Memory B cell (primary cell): ENCODE data around the gene CRTC2.

Source experiments
- ATAC-seq: fragments of 150-1000 bp; cut with Tn5 transposase; 2 replicates; pipeline ENCODE4 v1.10.0; 2021; ENCODE audit warnings: low read depth, mild to moderate bottlenecking, moderate library complexity
- DNase-seq, 2 donors: peaks; one replicate each; pipeline ENCODE4 v3.0.0; 2022; ENCODE audit warnings: low spot score in 2 of 2
- H3K27ac Mint-ChIP-seq: one replicate; pipeline ENCODE4 v1.8.0; 2022; ENCODE audit warnings: mild to moderate bottlenecking, moderate library complexity, mixed read lengths
- H3K27me3 Mint-ChIP-seq: one replicate; pipeline ENCODE4 v1.8.0; 2022; ENCODE audit warnings: mixed read lengths
- H3K36me3 Mint-ChIP-seq: one replicate; pipeline ENCODE4 v1.8.0; 2022; ENCODE audit warnings: mild to moderate bottlenecking, mixed read lengths
- H3K4me1 Mint-ChIP-seq: one replicate; pipeline ENCODE4 v1.8.0; 2022; ENCODE audit warnings: mixed read lengths
- H3K4me3 Mint-ChIP-seq: one replicate; pipeline ENCODE4 v1.8.0; 2022; ENCODE audit warnings: mild to moderate bottlenecking, moderate library complexity, mixed read lengths
- H3K9me3 Mint-ChIP-seq: one replicate; pipeline ENCODE4 v1.8.0; 2022; ENCODE audit warnings: mixed read lengths

CRTC2 gene

DNA sequence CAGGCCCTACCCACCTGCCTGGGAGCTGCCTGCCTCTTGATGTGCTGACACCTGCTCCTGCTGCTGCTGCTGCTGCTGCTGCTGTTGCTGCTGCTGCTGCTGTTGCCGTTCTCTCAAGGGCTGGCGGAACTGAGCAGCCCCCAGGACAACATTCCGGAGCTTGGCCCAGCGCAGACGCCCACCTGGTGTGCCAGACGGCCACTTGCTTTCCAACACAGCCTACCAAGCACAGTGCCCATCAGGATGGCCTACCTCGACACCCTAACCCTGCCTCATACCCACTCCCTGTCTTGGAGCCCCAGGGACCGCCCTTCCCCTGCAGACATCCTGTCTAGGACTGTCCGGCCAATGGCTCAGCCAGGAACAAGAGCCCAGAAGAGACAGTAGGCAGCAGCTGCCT lies 23.7 kb downstream of the CRTC2 start:
- Mint-ChIP-seq H3K9me3 (no peaks in the 10 kb centered on the region), H3K27me3 (no peaks in the 10 kb centered on the region), H3K27ac (peak overlapping the region; percentile 64), H3K36me3 (peaks cover 43% of the 10 kb centered on the region), H3K4me3 (no peak overlapping the region), H3K4me1 (peaks cover 1% of the 10 kb centered on the region)
- ATAC-seq (no peak), DNase-seq (no peak)

DNA sequence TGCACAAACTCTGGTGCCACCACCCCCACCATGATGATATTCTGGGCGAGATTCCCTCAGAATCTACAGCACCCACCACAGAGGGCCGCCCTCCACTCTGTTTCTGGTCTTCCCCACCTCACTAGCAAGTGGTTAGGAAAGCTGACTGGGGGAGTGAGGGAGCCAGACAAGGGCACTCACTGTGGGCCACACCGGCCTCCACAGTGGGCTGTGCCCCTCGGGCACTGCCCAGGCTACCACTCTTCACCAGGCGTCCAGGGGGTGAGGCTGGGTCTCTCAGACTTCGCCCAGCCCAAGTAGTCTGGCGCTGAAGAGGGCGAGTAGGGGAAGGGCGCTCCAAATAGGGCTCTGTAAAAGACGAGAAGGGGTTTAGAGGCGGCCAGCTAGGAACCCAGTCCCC lies 24.5 kb downstream of the CRTC2 start:
- Mint-ChIP-seq H3K36me3 (peaks cover 38% of the 10 kb centered on the region), H3K4me3 (no peak overlapping the region), H3K27me3 (no peaks in the 10 kb centered on the region), H3K4me1 (no peaks in the 10 kb centered on the region), H3K9me3 (no peaks in the 10 kb centered on the region), H3K27ac (no peak overlapping the region)
- ATAC-seq (no peak), DNase-seq (no peak)

DNA sequence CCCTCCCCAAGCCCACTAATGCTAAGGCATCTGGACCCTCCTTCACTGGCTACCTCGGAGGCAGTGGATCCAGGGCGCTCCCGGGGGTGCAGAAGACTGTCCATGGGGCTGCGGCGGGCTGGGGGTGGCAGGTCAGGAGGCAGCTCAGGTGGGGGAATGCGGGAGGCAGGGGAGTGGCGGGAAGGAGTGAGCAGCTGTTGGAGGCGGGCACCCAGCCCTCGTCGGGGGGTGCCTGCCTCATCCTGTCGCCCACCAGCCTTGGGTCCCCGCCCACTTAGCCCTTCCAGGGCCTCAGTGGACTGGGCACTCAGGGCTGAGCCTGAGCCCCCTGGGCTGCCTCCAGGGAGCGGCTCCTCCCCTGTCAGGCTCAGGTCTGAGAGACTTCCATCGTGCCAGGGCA lies 25.0 kb downstream of the CRTC2 start:
- no peak overlapping the region for H3K27ac Mint-ChIP-seq
- no peaks in the 10 kb centered on the region for H3K4me1 Mint-ChIP-seq
- peaks cover 38% of the 10 kb centered on the region for H3K36me3 Mint-ChIP-seq
- H3K4me3 Mint-ChIP-seq = no peak overlapping the region
- no peaks in the 10 kb centered on the region for H3K9me3 Mint-ChIP-seq
- ATAC-seq = no peak
- DNase-seq = no peak
- H3K27me3 Mint-ChIP-seq = no peaks in the 10 kb centered on the region

DNA sequence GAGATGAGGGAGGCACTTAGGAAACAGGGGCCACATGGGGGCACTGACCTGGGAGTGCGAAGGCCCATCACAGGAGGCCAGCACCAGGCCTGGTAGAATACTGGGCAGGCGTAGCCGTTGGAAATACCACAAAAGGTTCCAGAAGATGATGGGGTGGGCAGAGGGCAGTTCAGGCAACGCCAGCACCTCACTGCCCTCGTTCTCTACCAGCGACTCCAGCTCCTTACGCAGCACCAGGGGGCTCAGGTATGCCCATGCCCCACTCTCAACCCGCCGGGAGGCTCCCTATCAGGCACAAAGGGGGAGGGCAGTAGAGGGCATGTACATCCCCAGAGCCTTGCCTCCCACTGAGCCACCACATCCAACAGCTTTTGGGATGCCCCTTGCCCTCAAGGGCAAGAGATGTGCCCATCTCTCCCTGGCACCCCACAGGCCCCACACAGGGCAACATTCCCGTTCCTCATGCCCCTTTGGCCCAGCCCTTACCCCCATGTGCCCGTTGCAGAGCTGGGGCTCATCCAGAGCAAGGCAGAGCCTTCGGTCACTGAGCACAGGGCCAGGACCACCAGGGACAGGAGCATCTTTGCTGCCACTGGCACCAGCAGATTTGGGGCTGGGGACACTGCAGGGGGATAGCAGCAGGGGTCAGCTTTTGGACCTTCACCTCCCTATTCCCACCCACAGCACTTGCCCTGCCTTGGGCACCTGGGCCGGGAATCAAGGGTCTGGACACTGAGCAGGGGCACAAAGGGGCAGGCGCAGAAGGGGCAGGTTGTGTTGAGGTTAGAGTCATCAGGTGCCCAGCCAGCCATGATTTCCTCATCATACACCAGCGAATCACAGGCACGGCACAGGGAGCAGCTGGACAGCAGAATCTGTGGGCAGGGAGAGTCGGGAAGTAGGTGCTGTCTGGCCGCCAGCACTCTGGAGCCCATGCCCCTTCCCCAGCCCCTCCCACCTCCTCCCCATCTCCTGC lies 26.0 kb downstream of the CRTC2 start:
- Mint-ChIP-seq H3K27ac (peak overlapping the region; percentile 24), H3K4me1 (no peaks in the 10 kb centered on the region), H3K36me3 (peaks cover 34% of the 10 kb centered on the region)

DNA sequence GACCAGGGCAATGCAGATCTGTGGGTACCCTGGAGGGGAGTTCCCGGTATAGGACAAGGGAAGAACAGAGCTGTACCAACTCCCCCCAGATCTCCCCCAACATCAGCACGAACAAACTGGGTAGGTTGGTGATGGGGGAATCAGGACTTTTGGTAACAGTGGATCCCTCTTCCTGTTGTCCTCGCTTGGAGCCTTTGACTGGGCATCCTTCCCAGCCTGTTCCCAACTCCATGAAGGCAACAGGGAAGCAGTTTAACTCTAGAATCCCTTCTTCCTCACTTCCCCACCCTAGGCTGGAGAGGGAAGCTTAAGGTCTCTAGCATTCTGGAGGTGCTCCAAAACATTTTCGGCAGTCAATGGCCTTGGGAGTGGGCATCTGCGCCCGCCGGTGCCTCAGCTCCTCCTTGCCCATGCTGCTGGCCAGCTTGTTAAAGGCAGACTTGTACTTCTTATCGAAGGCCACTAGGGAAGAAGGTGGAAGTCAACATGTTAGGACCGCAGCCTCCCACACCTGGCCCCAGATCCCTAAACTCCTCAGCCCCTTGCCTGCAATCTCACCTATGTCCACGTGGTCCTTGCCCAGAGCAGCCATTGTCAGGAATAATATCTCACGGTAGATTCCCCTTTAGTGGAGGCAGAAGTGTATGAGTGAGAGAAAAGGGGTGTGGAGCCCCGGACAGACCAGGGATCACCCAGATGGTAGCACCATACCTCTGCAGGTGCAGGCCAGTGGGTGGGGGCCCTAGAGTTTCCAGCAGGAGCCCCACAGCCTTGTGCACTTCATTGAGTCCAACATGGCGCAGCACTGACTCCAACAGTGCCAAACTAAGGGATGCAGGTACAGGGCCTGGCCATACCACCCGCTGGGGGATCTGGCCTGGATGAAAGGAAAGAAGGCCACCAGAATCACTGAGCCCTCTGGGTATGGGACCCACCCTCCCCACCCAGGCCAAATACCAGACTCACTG lies 28.1 kb downstream of the CRTC2 start:
- Mint-ChIP-seq H3K27ac (peak overlapping the region; percentile 24), H3K4me1 (peaks cover 3% of the 10 kb centered on the region), H3K4me3 (no peak overlapping the region), H3K36me3 (peaks cover 22% of the 10 kb centered on the region), H3K27me3 (no peaks in the 10 kb centered on the region), H3K9me3 (no peaks in the 10 kb centered on the region)
- DNase-seq (no peak), ATAC-seq (no peak)

More for the DNA sequence above, 26.0 kb downstream of the CRTC2 start:
- DNase-seq (no peak), ATAC-seq (no peak)
- H3K27me3 Mint-ChIP-seq = no peaks in the 10 kb centered on the region
- no peaks in the 10 kb centered on the region for H3K9me3 Mint-ChIP-seq
- no peak overlapping the region for H3K4me3 Mint-ChIP-seq

DNA sequence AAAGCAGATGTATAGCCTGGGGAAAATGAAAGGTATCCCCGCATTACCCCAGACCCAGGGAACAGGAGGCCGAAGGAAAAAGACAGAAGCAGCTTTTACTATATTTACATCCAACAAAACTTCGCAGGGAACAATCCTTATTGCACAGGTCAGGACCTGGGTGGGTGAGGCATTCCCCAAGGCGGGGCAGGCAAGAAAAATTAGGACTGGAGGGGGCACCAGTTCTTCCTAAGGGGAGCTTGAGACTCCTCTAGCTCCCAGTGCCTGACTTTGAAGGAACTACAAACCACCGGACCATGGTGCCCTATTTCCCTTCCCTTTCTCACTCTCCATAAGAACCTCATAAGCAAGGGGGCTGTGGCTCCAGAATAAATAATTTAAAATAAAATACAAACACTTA lies 29.0 kb downstream of the CRTC2 start:
- Mint-ChIP-seq H3K36me3 (peaks cover 18% of the 10 kb centered on the region), H3K27me3 (no peaks in the 10 kb centered on the region), H3K9me3 (no peaks in the 10 kb centered on the region), H3K4me3 (no peak overlapping the region), H3K4me1 (peaks cover 3% of the 10 kb centered on the region), H3K27ac (no peak overlapping the region)
- DNase-seq = no peak
- no peak for ATAC-seq

DNA sequence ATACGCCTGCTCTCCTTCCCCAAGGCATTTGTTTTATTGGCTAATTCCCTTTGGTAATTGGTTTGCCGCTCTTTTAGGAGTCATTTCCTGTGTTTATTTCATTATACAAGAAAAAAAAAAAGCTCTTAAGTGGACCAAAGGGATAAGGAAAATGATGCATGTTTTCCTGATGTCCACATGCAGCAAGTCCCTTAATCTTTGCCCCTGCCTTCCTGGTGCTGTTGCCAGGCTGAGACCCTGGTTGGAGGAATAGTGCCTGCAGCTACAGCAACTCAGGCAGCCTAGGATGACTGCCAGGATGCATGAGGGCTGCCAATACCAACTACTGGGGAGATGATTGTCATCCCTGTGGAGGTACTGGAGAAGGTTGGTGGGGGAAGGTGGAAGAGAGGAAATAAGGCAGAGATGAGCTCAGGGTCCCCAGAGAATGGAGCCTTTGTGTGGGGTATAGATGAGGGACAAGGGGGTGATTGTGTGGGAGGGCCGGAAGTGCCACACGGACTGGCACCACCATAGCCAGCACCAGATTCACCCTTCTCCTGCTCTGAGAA lies 29.5 kb downstream of the CRTC2 start:
- no peak overlapping the region for H3K27ac Mint-ChIP-seq
- DNase-seq (no peak), ATAC-seq (no peak)
- H3K4me3 Mint-ChIP-seq = no peak overlapping the region
- H3K4me1 Mint-ChIP-seq = peaks cover 4% of the 10 kb centered on the region
- no peaks in the 10 kb centered on the region for H3K9me3 Mint-ChIP-seq
- H3K27me3 Mint-ChIP-seq = no peaks in the 10 kb centered on the region
- H3K36me3 Mint-ChIP-seq = peaks cover 16% of the 10 kb centered on the region

DNA sequence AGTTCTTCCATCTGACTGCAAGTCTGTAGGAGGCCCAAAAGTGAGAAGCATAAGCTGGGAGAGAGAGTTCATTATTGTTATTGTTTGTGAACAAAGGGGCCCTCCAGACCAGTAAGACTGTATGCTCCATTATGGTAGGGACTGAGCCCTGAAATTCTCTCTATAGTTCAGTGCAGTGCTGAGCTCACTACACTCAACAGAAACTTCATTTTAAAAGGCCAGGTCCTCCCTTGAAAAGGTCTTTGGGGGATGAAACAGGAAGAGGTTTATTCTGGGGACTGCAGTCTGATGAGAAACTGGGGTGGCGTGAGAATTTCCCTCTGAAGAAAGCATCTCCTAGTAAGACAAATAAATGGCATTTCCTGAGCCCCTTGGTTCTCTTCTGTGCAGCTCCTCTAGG lies 30.2 kb downstream of the CRTC2 start:
- Mint-ChIP-seq H3K9me3 (no peaks in the 10 kb centered on the region), H3K27ac (peak overlapping the region; percentile 40), H3K4me1 (peaks cover 8% of the 10 kb centered on the region), H3K27me3 (no peaks in the 10 kb centered on the region), H3K4me3 (no peak overlapping the region), H3K36me3 (peaks cover 16% of the 10 kb centered on the region)
- no peak for ATAC-seq
- no peak for DNase-seq

DNA sequence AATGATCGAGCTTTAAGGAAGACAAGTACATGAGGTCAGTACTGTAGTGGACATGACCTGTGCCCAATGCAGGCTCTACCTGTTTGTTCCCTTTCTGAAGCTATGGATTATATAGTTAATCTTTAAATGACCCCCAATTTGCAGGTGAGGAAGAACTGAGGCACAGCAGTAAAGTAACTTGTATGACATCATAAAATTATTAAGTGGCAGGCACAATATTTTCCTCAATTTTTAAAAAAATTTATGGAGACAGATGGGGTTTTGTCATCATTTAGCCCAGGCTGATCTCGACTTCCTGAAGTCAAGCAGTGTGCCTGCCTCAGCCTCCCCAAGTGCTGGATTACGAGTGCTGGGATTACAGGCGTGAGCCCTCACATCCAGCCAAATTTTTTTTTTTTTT lies 32.0 kb downstream of the CRTC2 start:
- Mint-ChIP-seq H3K27ac (no peak overlapping the region), H3K9me3 (no peaks in the 10 kb centered on the region), H3K36me3 (peaks cover 9% of the 10 kb centered on the region), H3K4me1 (peaks cover 14% of the 10 kb centered on the region), H3K4me3 (no peak overlapping the region), H3K27me3 (no peaks in the 10 kb centered on the region)
- ATAC-seq (no peak), DNase-seq (no peak)

DNA sequence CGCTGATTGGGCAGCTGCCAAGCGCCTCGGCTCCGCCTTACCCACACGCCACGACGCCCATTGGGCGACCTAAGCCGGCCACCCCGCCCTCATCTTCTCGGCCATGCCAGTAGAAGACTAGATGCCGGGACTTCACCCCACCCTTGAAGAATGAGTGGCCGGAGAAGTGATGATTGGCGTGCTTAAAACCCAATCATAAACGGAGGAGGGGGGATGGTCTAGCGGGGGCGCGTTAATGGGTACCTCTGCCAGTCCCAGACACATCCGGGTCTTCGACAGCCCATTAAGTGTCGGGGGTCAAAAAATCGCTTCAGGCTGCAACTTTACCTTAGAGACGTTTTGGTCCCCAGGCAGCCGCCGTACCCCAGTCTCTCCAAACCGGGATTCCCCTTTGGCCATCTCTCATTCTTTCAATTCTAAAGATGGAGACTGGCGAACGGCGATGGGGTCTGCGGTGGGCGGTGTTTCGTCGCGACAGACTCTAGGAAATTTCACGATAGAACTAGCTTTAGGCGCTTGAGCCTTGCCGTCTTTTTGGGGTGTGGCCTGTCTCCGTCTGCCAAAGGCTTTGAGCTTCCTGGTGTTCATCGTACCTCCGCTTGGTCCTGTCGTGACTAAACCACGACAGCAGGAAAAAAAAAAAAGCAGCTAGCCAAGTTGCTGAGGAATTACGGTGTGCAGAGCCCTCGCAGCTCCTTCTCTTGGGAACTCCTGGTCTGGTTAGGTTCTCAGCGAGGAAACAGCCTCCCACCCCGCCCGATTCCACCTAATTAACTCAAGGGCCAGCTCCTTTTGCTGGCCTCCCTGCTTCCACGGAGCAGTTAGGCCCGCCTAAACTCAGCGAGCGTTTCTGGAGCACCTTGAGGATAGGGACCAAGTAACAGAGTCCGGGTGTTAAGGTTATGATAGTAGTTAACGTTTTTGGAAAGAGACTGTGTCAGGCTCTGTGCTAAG lies 35.2 kb downstream of the CRTC2 start, which contains the start of gene GATAD2B:
GATAD2B (minus strand) TSS at position 1 of the 954 bp plus-strand sequence. CDS start 94,625 bp downstream, outside the sequence.
- peaks cover 36% of the 10 kb centered on the region for H3K4me1 Mint-ChIP-seq
- H3K27ac Mint-ChIP-seq = peak within 1 kb of the TSS; percentile 98
- ATAC-seq = peak; percentile 88
- no peaks in the 10 kb centered on the region for H3K36me3 Mint-ChIP-seq
- peak; percentile 91 to 99 for DNase-seq
- no peaks in the 10 kb centered on the region for H3K27me3 Mint-ChIP-seq
- no peaks in the 10 kb centered on the region for H3K9me3 Mint-ChIP-seq
- H3K4me3 Mint-ChIP-seq = peak within 1 kb of the TSS; percentile 99

DNA sequence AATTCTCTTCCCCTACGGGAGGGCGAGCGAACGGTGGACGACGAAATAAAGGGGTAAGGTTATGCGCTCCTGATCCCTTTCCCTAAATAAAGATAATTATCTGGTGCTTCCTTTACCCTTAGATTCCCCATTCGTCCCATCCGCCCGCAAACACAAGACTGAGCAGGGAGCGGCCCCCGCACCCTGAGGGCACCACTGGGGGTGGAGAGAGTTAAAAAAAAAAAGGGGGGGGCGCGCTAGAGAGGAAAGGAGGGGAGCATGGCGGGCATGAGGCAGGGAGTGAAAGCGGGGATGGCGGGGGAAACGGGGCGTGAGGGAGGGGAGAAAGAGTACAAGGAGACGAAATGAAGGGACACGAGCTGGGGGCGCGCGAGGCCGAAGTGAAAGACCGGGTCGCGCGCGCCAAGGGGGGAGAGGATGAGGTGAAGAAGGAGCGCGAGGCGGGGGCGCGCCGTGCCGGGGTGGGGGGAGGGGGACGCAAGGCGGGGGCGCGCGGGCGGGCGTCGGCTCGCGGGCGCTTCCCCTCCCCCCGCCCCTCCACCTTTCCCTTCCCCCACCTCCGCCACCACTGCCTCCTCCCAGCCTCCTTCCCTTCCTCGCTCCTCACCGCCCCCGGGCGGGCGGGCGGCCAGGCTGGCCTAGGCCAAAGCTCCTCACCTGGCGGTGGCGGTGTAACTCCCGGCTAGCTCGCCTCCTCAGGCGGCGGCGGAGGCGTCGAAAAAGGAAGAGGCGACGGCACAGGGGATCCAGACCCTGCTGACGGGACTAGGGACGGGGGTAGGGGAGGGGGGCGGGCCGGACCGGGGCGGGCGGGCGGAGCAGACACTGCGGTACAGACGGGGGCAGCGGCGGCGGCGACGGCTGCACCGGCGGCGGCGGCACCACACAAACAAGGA lies 36.1 kb downstream of the CRTC2 start:
- peak in 1 of 2 donors; percentile 73 for DNase-seq
- Mint-ChIP-seq H3K4me3 (peak overlapping the region; percentile 99), H3K27ac (peak overlapping the region; percentile 98), H3K4me1 (peaks cover 41% of the 10 kb centered on the region), H3K9me3 (no peaks in the 10 kb centered on the region), H3K36me3 (peaks cover 3% of the 10 kb centered on the region), H3K27me3 (no peaks in the 10 kb centered on the region)
- ATAC-seq = peak; percentile 20

DNA sequence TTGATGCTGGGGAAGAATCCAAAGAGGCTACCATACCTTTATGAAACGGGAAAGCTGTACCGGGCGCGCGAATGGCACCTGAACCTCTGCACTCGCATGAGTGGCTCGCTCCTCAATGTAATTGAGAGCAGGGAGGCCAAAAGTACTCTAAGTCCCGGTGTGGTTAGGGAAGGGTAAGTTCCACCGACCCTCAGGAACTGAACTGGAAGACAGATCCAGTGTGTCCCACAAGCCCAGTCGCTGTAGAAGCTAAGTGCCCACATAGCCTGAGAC lies 36.7 kb downstream of the CRTC2 start:
- DNase-seq = no peak
- peaks cover 41% of the 10 kb centered on the region for H3K4me1 Mint-ChIP-seq
- ATAC-seq = no peak

More for the DNA sequence above, 36.7 kb downstream of the CRTC2 start:
- Mint-ChIP-seq H3K27me3 (no peaks in the 10 kb centered on the region), H3K9me3 (no peaks in the 10 kb centered on the region), H3K4me3 (peak overlapping the region; percentile 99), H3K27ac (peak overlapping the region; percentile 98), H3K36me3 (peaks cover 3% of the 10 kb centered on the region)
